Activated CD8-positive, alpha-beta memory T cell treated with anti-CD3 and anti-CD28 coated beads, Interleukin-2, amount 50 U/mL, for 24 hours (primary cell): ENCODE results near the gene SENP1.
"Not testable (repeated sequence)": the region's sequence is repeated elsewhere in the genome, so short reads cannot be mapped to it uniquely, and the experiment has no call there.

ENCODE experiments used
- DNase-seq: peaks from one replicate; pipeline ENCODE4 v3.0.0-alpha.2; 2020; ENCODE audit errors: extremely low read depth

Gene SENP1

DNA sequence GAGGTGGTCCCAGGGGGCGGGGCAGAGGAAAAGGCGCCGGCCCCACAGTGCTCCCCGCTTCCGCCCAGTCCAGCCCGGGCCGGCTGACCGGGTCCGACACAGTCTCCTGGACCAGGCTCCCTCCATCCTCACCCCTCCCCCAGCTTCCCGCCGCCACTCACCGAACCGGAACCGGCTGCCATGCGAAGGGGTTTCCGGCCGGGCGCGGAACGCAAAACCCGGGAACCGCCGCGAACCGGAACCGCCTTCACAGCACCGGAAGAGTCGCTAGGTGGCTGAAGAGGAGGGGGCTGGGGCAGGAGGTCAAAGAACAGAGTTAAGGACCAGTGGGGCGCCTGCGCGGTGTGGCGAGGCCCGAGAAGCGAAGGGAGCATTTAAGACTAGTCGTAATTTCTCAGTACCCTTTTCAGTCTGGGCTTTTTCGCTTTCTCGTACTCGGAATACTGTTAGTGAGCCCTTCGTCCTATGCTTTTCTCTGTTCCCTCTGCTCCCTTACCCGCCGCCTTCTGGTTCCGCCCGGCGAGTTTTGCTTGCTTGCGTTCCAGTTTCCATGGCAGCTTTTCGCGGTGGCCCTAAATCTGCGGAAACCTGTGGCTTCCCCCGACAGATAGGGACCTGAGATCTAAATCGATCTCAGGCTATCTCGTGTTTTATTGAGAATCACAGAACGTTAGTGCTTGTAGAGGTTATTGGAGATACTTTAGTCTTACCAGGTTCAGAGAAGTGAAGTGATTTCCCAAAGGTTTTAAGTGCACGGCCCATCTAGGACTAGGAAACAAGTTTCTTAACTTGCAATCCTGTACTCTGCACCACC, at the start of gene SENP1:
TSS of gene SENP1 (minus strand) at position 213 of the 814 bp plus-strand sequence. CDS start 4,607 bp downstream, outside the sequence.
- DNase-seq, result peak; percentile 85

DNA sequence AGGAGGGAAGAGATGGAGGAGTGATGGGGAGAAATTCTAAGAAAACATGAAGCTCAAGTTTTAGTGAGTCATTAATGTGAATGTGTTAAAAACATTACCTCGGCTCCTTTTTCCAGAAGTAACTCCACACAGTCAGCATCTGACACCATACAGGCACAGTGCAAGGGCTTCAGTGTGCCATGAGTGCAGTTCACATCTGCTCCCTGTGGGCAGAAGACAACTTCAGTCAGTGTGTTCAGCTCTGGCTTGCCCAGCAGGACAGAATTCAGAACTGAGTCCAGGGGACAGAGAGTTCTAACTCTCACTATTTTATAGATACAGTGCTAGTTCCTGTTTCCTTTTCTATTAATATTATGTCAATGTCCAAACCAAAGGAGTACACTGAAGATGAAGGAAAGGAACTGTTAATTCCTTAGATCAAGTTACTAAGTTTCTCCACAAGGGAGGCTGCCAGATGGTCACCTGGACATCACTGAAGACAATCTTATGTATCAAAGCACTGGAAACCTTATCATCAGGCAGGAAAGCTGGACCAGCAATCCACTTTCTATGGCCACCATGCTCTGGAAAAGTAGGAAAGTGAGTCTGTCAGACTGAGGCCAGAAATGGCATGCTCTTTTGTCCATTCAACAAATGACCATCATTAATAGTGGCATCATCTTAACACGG, 45.4 kb upstream of the SENP1 start:
- no peak for DNase-seq

DNA sequence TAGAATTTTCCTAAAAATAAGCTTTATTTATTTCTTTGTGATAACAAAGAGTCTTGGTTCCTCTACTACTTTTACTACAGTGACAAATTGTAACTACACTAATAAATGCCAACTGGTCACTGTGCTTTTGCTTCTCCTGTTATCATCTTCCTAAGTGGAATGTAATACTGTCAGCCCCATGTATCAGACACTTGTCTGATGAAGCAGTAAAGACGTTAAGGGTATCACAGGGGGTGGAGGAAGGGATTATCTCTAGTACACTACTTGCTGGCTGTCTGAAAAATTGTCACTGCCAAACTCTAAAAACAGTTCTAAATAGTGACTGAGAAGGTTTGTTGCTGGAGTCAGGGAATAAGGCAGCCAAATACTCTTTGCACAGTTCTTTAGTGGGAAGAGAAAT, 40.1 kb upstream of the SENP1 start:
- no peak for DNase-seq

DNA sequence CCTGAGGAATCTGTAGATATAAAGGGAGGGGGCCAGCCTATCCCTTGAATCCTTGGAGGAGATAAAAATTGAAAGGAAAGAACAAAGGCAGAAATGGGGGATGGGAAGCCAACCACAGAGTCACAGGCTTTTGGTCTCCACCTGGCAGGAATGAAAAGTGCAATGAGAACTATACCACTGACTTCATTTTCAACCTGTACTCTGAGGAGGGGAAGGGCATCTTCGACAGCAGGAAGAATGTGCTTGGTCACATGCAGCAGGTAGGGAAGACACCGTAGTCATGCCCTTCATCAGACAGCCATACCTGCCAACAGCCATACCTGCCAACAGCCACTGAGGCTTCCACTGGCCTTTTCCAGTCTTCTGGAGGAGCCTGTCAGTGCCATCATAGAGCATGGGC, 38.0 kb upstream of the SENP1 start:
- no peak for DNase-seq

DNA sequence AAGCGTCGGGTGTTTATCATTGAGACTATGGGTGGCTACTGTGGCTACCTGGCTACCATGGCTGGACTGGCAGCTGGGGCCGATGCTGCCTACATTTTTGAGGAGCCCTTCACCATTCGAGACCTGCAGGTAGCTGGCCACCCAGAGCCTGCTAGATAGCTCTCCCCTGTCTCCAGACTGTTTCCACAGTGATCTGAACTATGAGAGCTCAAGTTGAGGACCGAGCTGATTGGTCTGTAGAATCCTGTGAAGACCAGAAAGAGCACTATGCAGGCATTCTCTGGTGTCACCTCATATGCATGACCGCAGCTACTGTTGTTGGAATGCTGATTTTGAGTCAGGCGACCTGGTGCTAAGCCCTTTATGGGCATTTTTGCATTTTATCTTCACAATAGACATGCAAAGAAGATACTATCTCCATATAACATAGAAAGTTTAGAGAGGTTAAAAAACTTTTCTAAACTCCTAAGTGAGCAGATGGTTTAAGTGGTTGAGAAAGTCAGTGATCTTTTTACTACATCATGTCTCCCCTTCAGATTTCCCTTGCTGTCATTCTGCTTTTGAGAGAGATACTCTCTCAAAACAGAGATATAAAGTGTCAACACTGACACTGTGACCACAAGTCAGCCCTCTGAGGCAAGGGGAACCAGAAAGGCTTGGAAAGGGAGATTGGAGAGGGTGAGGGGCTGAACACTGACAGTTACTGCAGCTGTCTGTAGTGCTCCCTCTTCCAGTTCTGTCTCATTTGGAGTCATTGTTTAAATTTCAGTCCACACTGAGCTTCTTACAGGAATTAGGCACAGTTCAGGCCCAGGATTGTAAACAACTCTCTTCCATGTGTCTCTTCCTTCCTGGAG, 37.2 kb upstream of the SENP1 start:
- no peak for DNase-seq

DNA sequence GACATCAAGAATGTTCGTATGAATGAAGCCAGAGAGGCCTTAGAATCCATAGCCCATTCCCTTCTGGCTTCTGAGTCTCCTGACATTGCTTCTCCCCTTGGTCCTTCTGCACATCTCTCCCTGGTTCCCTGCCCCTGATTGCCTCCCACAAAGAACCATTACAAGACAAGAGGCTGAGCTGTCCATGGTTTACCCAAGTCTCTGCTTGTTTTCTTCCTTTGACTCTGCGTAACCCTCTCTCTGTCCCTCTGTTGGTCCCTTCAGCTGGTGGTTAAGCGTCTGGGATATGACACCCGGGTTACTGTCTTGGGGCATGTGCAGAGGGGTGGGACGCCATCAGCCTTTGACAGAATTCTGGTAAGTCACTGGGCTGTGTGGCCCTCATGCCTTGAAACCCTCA, 29.1 kb upstream of the SENP1 start:
- no peak for DNase-seq

DNA sequence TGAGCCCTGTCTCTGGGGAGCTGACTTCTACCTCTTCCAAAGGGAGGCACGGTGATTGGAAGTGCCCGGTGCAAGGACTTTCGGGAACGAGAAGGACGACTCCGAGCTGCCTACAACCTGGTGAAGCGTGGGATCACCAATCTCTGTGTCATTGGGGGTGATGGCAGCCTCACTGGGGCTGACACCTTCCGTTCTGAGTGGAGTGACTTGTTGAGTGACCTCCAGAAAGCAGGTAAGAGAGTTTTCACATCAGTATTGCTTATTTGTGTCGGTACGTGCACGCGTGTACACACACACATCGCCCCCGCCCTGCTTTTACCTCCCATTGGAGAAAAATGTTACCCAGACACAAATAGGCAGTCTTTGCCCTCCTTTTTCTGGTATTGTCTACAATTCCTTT, 26.9 kb upstream of the SENP1 start:
- no peak for DNase-seq

DNA sequence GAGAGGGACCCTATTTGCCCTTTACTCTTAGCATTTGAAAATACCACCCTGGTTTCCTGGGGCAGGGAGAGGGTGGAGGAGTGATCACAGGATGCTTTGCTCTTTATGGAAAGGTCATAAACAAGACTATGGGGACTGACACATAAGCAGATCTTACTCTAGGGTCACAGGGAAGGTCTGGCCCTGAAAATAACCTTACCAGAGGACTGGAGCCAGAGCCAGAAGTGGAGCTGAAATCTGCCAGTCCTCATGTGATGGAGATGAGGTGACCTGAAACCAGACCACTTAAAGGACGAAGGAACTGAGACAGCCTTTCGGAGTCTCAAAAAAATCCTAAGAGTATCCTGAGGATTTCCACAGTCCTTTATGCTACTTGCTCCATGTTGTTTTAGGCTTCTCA, 25.6 kb upstream of the SENP1 start:
- no peak for DNase-seq

DNA sequence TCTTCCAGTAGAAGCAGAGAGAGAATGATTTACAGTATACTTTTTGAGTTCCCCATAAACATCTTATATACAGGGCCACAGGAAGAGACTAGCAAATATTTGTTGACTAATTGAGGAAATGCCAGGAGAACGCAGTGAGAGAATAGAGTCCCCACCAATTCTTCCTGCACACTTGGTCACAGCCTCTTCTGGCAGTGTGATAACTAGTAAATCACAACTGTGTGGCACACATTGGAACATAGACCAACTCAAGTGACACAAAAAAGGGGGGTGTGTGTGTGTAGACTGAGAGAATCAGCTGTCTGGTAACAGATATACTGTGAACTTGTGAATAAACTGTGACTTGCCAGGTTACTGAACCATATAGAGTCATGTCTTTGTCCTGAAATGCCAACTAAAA, 23.5 kb upstream of the SENP1 start:
- no peak for DNase-seq

DNA sequence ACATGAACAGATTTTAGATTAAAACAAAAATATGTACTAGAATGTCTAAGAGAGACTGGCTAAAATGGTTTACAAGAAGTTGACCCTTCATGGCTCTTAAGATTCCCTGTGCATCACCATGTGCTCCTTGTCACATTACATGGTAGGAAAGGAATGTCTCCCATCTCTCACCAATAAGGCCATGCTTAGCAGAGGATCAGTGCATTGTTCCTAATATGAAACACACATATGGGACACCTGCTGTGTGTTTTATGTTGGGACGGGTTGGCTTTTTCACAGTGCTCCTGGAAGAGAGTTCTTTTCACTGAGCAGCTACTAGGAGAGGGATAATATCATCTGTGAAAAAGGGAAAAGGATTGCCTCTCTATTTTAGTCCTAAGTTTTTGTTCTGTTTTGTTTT, 22.9 kb upstream of the SENP1 start:
- DNase-seq, result no peak

DNA sequence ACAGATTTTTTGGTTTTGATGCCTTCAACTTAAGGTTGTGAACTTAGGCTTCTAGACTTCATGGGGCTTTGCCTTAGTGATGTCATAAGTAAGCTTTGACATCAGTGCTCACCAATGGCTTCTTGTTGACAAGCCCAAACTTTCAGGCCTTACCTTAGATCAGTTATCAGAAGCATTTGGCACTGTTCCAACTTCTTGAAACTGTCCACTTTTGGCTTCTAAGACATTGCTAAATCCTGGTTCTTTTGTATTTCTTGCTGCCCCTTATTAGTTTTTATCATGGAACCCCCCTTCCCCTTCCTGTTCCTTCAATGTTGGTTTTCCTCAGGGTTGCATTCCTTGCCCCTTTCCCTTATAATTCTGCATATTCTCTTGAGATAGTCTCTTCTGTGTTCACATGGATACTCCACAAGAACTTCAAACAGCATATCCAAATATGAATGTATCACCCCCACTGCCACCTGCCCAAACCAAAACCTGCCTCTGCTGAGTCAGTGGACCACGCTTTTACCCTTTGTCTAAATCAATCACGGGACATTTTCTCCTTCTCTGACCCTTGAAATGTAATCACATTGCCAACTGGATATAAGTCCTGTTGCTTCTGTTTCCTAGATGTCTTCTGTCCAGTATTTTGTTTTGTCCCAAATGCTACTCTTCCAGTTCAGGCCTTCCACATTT, 21.2 kb upstream of the SENP1 start:
- no peak for DNase-seq

DNA sequence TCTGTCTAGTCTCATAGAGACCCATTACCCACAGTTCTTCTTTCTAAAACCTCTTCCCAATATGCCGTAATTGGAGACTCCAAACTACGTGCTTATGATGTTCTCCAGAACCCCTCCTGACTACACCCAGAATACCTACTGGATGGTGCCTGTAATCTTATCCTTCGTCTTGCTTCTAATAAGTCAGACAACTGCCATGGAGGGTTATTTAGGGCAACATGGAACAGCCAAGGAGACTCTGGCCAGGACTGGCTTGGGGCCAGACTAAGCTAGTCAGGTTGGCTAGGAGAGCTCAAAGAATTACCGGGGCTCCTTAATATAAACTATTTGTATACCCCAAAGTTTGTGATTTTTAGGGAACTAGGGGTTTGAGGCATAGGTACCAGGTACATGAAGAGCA, 20.1 kb upstream of the SENP1 start:
- no peak for DNase-seq

DNA sequence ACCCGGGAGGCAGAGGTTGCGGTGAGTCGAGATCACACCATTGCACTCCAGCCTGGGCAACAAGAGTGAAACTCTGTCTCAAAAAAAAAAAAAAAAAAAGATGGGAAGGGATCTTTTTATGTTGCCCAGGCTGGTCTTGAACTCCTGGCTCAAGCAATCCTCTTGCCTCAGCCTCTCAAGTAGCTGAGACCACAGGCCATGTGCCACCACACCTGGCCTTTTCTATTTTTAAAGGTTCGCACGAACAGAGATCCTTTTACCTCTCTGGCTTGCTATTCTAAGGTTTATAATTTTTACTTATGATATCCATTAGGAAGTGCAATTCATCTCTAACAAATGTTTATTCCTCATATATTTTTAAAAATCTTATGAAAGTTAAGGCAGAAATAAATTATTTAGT, 19.7 kb upstream of the SENP1 start:
- not testable (repeated sequence) for DNase-seq

DNA sequence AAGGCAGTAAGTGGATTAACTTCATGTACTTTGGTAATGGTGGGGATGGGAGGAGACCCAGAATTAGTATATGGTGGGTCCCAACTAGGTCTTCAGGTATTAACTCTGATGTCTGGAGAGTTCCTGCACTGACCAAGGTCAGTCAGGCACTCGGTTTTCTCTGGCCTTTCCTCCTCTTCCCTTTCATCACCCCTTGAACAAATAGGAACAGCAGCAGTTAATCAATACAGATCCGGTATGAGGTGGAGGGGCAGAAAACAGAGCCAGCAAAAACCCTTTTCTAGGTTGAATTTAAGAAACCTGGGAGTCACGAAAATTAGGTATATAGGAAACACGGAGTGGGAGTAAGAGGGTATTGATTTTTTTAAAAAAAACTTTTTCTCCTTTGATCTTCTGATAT, 17.3 kb upstream of the SENP1 start:
- DNase-seq, result no peak

DNA sequence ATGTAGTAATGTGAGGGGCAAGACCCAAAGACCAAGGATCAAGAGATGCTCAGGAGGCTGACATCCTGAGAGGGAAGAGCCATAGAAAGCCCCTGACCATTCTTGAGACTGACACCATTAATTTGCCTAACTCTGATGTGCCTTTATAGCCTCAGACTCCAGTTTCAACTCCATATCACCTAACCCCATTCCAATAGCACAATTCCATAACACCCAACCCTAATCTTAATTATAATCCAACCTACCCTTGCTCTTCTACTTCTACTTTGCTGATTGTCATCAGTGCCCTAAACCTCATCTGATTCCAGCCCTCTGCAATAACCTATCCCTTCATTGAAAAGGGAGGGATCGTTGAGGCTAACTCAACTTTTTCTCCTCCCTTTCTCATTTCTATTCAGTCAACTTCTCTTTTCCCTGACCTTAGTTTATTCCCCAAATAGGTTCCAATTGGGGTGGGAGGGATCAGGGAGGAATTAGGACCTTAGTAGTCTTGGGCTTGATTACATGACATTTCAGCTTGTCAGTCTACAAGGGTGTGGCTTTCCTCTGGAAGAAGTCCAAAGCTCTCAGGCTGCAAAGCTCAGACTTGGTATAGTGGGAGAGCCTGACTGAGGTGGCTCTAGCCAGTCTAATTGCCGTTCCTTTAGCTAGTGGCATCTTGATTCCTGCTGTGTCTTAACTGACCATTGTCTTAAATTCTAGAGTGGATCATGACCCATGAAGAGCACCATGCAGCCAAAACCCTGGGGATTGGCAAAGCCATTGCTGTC, 16.4 kb upstream of the SENP1 start:
- no peak for DNase-seq

DNA sequence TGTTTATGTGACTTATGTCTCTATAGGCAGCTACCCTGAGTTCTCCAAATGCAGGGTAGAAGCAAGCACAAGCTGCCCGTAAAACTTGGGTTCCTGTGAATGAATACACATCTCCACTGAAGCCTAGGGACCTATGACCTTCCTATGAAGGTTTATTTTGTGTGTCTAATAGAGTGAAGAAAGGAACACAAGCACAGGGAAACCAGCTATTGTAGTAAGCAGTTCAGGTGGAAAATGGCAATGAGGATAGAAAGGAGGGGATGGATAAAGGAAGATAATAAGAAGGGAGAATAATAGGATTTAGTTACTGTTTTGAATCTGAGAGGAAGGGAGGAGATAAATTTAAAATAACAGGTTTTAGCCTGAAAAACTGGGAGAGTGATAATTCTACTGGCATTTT, 15.6 kb upstream of the SENP1 start:
- DNase-seq, result no peak

DNA sequence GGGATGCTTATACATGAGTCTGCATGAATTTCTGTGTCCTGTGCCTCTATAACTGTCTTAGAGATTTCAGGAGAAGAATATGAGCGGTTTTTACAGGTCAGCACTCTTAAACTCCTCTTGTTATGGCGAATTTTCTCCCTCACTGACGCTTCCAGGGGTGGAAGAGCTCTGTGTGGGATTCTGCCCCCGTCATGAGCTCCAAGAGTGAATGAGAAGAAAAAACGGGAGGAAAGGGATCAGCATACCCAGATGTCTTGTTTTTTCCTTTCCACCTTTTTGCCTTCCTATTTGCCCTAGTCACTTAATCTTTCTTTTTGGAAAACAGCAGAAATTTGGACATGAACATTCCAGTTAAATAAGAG, 13.9 kb upstream of the SENP1 start:
- no peak for DNase-seq

DNA sequence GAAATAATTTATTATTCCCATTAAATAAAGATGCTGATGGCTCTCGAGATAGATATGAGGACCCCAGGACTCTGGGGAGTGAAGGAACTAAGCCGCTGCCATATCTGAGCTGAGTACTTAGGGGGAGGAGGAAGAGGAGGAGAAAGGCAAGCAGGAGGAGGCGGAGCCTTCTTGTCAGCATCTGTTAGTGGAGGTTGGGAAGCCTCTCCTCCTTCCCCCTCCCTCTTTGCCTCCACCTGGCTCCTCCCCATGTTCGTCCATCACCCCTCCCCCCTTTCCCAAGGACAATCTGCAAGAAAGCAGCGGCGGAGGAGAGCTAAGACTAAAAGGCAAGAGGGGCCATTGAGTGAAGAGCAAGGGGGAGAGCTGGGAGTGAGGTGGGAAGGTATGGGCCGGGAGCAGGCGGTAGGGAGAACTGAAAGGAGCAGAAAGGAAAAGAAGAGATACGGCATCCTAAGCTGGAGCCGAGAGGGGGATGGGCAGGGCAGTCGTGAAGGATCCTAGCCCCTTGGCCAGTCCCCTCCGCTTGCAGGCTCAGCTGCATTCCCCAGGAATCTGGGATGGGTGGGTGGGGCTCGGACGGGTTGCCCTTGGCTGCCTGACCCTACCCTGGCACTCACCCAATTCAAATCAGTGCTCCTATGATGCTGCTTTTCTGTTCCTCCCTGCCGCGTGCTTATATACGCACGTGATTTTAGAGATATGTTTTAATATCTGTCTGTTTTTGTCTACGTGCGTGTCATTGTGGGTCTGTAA, 13.4 kb upstream of the SENP1 start, which contains the start of gene PFKM:
TSS of gene PFKM (plus strand) at position 287 of the 756 bp plus-strand sequence. CDS start 3,411 bp downstream, outside the sequence.
- no peak for DNase-seq

DNA sequence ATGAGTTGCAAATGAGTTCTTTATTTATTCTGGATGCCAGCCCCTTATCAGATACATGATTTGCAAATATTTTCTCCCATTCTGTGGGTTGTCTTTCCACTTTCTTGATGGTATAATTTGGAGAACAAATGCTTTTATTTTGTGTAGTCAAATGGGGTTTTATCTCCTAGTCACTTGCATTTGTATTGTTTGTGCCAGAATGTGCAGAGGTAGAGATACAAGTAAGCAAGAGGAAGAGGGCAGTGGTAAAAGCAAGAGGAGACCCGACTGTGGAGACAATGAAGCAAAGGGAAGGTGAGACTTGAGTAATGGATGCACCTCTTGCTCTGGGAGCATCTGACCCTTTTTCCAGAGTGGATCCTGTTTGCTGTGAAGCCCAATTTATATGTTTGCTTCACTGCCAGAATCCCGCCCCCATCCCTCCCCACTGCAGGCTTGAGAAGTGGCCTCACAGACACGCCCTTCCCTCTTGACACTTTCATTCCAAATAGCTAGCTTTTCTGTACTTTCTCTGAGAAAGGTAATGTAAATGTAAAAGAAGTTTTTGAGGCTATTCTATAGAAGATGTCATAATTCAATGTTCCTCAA, 12.5 kb upstream of the SENP1 start:
- DNase-seq, result no peak

DNA sequence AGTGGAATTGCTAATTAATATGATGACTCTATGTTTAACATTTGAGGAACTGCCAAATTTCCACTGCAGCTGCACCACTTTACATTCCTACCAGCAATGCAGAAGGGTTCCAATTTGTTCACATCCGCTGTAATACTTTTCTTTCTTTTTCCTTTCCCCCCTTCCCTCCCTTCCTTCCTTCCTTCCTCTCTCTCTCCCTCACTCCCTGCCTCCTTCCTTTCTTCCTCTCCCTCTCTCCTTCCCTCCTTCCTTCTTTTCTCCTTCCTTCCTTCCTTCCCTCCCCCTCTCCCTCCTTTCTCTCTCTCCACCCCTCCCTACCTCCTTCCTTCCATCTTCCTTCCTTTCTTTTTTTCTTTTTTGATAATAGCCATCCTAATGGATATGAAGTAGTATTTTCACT, 10.1 kb upstream of the SENP1 start:
- DNase-seq, result no peak
